Ovary (tissue), 9 donors: ENCODE results near the gene ZNF205. TPM values are rescaled to one million over a fixed set of nuclear protein-coding genes. Genes with fewer than 3 reads are reported as not detected.

ENCODE experiments used
- DNase-seq, 5 donors: peaks; one replicate each; pipeline ENCODE4 v3.0.0-alpha.2; 2019 to 2020
- H3K27ac ChIP-seq, 2 donors: fragments of 200-600 bp; one replicate each; pipeline versions ENCODE4 v1.5.1 to v1.8.0; 2019 to 2022
- H3K27me3 ChIP-seq: fragments of 200-600 bp; one replicate; pipeline ENCODE4 v1.8.0; 2022
- H3K36me3 ChIP-seq: fragments of 200-600 bp; sonication (generic); one replicate; pipeline ENCODE4 v1.5.1; 2019
- H3K4me1 ChIP-seq: one replicate; pipeline ENCODE4 v1.8.1; 2013; ENCODE audit warnings: mild to moderate bottlenecking, moderate library complexity; ENCODE audit not compliant: insufficient read depth
- H3K4me3 ChIP-seq: fragments of 200-600 bp; sonication (generic); one replicate; pipeline ENCODE4 v1.5.1; 2017
- H3K9me3 ChIP-seq, 2 donors: fragments of 200-600 bp in 1 of 2; sonication (generic) in 1 of 2; one replicate each; pipeline versions ENCODE4 v1.5.1 to v1.8.1; 2013 to 2019; ENCODE audit warnings: mild to moderate bottlenecking in 1 of 2, moderate library complexity in 1 of 2
- CTCF ChIP-seq, 3 donors: fragments of 450-650 bp in 2 of 3; fragments of 200-600 bp in 1 of 3; IDR thresholded peaks; one replicate each; pipeline versions ENCODE4 v1.5.1 to v1.8.0; 2016 to 2022; ENCODE audit warnings: antibody characterized with exemption in 3 of 3, mild to moderate bottlenecking in 1 of 3
- EP300 ChIP-seq: sonication (generic); formaldehyde crosslinking; IDR thresholded peaks from one replicate; pipeline ENCODE4 v1.6.1; 2017; ENCODE audit warnings: antibody characterized with exemption
- POLR2A ChIP-seq: fragments of 450-650 bp; IDR thresholded peaks from one replicate; pipeline ENCODE4 v1.6.1; 2017; ENCODE audit warnings: antibody characterized with exemption, mild to moderate bottlenecking, moderate library complexity
- WGBS, 3 donors: extraction: QIAGEN DNeasy Blood & Tissue Kit in 1 of 3; methylation state at CpG; one replicate each; pipeline versions ENCODE4 v1.1.5 to v1.1.7; 2013 to 2017; 5-methylcytosine and 5-hydroxymethylcytosine counted together
- intact Hi-C, 4 donors: fragments of 100-400 bp; cut with DNase I; formaldehyde crosslinking; loops; one replicate each; pipeline versions ENCODE4 v1.11.0 to v1.15.1; 2022 to 2023
- polyA plus RNA-seq, 2 donors: library from polyadenylated mRNA; stranded (reverse); fragments of 200-250 nt in 1 of 2; fragments of 350-450 nt in 1 of 2; fragmentation: Illumina TruSeq in 1 of 2; extraction: RNeasy Lipid Tissue Mini Kit (QIAGEN cat#74804) in 1 of 2; gene quantifications; one replicate each; pipeline ENCODE4 v1.2.3, GENCODE V29; 2013 to 2014
- total RNA-seq, 7 donors: library from RNA; depleted of rRNA in 2 of 7; stranded (reverse); fragments of >200 nt in 2 of 7; fragmentation: NEBNext Ultra II Directional in 3 of 7; extraction: Animal tissue kit (Norgen Biotek cat#: 25700) in 3 of 7; gene quantifications; one replicate each; pipeline versions ENCODE4 v1.1.0 to v1.2.4, GENCODE V29; 2016 to 2023
- donor health status: DM: no; HTN: no; CAD: no; lungs with moderate emphysema.
- donor health status: DM: no; HTN: no; CAD: no.
- donor health status: Bipolar disorder and iron deficiency.
- donor health status: DM: yes; HTN: yes; CAD: no.
- donor health status: DM: no; HTN: no; CAD: no.
- donor health status: DM: yes; HTN: yes; CAD: no.

The ZNF205 gene
- total and polyA plus RNA-seq, 9 donors: 3.0 to 22.1 (median 15.6) TPM

- intact Hi-C loops: no loop called here
- DNase-seq: no peak
- H3K36me3 ChIP-seq: no peaks in the 10 kb centered on the region
- no peaks in the 10 kb centered on the region for H3K27me3 ChIP-seq
- H3K4me1 ChIP-seq: no peaks in the 10 kb centered on the region
- TF ChIP-seq POLR2A: no peak
- TF ChIP-seq CTCF (IDR thresholded peaks at IDR 0.05): no peak
- TF ChIP-seq EP300: no peak
- H3K4me3 ChIP-seq: no peak overlapping the region
- H3K27ac ChIP-seq: no peak overlapping the region
- 88 to 90% (median 90%) methylated on average over 5 to 11 of the region's 11 CpGs for WGBS, 3 donors
- H3K9me3 ChIP-seq: no peaks in the 10 kb centered on the region
These were observed 30.8 kb downstream of the ZNF205 start for GRCh38 chr16:3143189-3143588.

GRCh38 chr16:3143598-3144320 lies 31.4 kb downstream of the ZNF205 start:
- H3K27ac ChIP-seq: no peak overlapping the region
- DNase-seq: no peak
- no peaks in the 10 kb centered on the region for H3K27me3 ChIP-seq
- 68 to 77% (median 74%) methylated on average over 22 to 23 of the region's 23 CpGs for WGBS, 3 donors
- no peaks in the 10 kb centered on the region for H3K9me3 ChIP-seq
- TF ChIP-seq EP300 (no peak), POLR2A (no peak), CTCF (IDR thresholded peaks at IDR 0.05) (no peak)
- H3K4me1 ChIP-seq: no peaks in the 10 kb centered on the region
- H3K36me3 ChIP-seq: no peaks in the 10 kb centered on the region
- intact Hi-C loops: no loop called here
- no peak overlapping the region for H3K4me3 ChIP-seq

GRCh38 chr16:3144321-3144983 lies 32.1 kb downstream of the ZNF205 start:
- 60 to 68% (median 61%) methylated on average over 18 of the region's 18 CpGs for WGBS, 3 donors
- no peak overlapping the region for H3K27ac ChIP-seq
- intact Hi-C loops: no loop called here
- no peaks in the 10 kb centered on the region for H3K9me3 ChIP-seq
- DNase-seq: no peak
- H3K36me3 ChIP-seq: no peaks in the 10 kb centered on the region
- TF ChIP-seq CTCF (IDR thresholded peaks at IDR 0.05) (no peak), POLR2A (no peak), EP300 (no peak)
- H3K4me3 ChIP-seq: no peak overlapping the region
- H3K27me3 ChIP-seq: no peaks in the 10 kb centered on the region
- no peaks in the 10 kb centered on the region for H3K4me1 ChIP-seq

- H3K36me3 ChIP-seq: no peaks in the 10 kb centered on the region
- peaks cover 4% of the 10 kb centered on the region for H3K4me1 ChIP-seq
- H3K27me3 ChIP-seq: no peaks in the 10 kb centered on the region
- TF ChIP-seq POLR2A (no peak), EP300 (no peak), CTCF (IDR thresholded peaks at IDR 0.05) (no peak)
- 78 to 82% (median 80%) methylated on average over 10 of the region's 10 CpGs for WGBS, 3 donors
- intact Hi-C loops: no loop called here
- H3K4me3 ChIP-seq: no peak overlapping the region
- no peak overlapping the region for H3K27ac ChIP-seq
- H3K9me3 ChIP-seq: no peaks in the 10 kb centered on the region
- DNase-seq: no peak
These were observed 32.8 kb downstream of the ZNF205 start for GRCh38 chr16:3145151-3145550.
